ENCODE results near the gene RPS3. TPM values are rescaled to one million over a fixed set of nuclear protein-coding genes. Genes with fewer than 3 reads are reported as not detected.

RPS3 gene
- total and polyA plus RNA-seq, 9 of the 15 experiments (the other 6 are each of a cell fraction or from before 2014, with no cell fraction given): 2,700 to 5,771 (median 3,679) TPM

- TF ChIP-seq CBX2 (IDR thresholded peaks at IDR 0.05; ENCODE audit: insufficient read depth, low read length, poor library complexity, severe bottlenecking) (no peak), CEBPG (CRISPR knock-in tag; IDR thresholded peaks at IDR 0.05) (no peak), CEBPG (tag; conservative IDR thresholded peaks at IDR 0.05 in 1 of 2, IDR thresholded peaks at IDR 0.05 in 1 of 2) (no peak), ILK (tag; IDR thresholded peaks at IDR 0.05; ENCODE audit: borderline replicate concordance, low read depth) (no peak), FOXP4 (CRISPR knock-in tag; IDR thresholded peaks at IDR 0.05; ENCODE audit: borderline replicate concordance) (0 out of 2 replicates have a peak, but pooled peaks have one; percentile 67), DEAF1 (CRISPR knock-in tag; IDR thresholded peaks at IDR 0.05) (no peak; the same call in 1 of the 2 replicates), ZNF165 (CRISPR knock-in tag; IDR thresholded peaks at IDR 0.05; ENCODE audit: borderline replicate concordance) (no peak), GTF2B (IDR thresholded peaks at IDR 0.05; ENCODE audit: extremely low read depth, insufficient read length) (peak; percentile 77), SMAD4 (CRISPR knock-in tag; conservative IDR thresholded peaks at IDR 0.05) (peak; percentile 46; the same call in 1 of the 2 replicates), ARID1B (IDR thresholded peaks at IDR 0.05) (no peak)
Observed at GRCh38 chr11:75399344-75400145, at the start of gene RPS3 (continued).

Data from K562 (cell line).